SK-N-SH treated with all-trans-retinoic acid at 6 μM for 48 hours (cell line): ENCODE measurements around the gene VRK2.

Source experiments
- ARNTL ChIP-seq: fragments of 450-650 bp; formaldehyde crosslinking; IDR thresholded peaks from 2 replicates; pipeline ENCODE4 v1.5.0; 2020; ENCODE audit warnings: low read depth, mild to moderate bottlenecking, moderate library complexity, borderline replicate concordance
- CREB5 ChIP-seq: fragments of 250-450 bp; sonication (Bioruptor Pico); IDR thresholded peaks from 2 replicates; pipeline ENCODE4 v1.5.1; 2020; ENCODE audit warnings: low read depth, mild to moderate bottlenecking, moderate library complexity
- ESRRG ChIP-seq: fragments of 250-450 bp; sonication (Bioruptor Pico); IDR thresholded peaks from 2 replicates; pipeline ENCODE4 v1.6.1; 2021; ENCODE audit warnings: mild to moderate bottlenecking
- GLIS3 ChIP-seq: fragments of 250-450 bp; sonication (Bioruptor Pico); IDR thresholded peaks from 2 replicates; pipeline ENCODE4 v1.5.0; 2020; ENCODE audit warnings: mild to moderate bottlenecking, moderate library complexity
- PATZ1 ChIP-seq: fragments of 250-450 bp; sonication (Bioruptor Pico); IDR thresholded peaks from 2 replicates; pipeline ENCODE4 v1.8.0; 2020; ENCODE audit warnings: mild to moderate bottlenecking, moderate library complexity, borderline replicate concordance
- PPARA ChIP-seq: fragments of 250-450 bp; sonication (Bioruptor Pico); IDR thresholded peaks from 2 replicates; pipeline ENCODE4 v1.5.0; 2020; ENCODE audit warnings: mild to moderate bottlenecking, borderline replicate concordance
- RARB ChIP-seq: fragments of 250-450 bp; sonication (Bioruptor Pico); IDR thresholded peaks from 2 replicates; pipeline ENCODE4 v1.8.0; 2021; ENCODE audit warnings: mild to moderate bottlenecking, moderate library complexity
- SNAI2 ChIP-seq: fragments of 250-450 bp; sonication (Bioruptor Pico); IDR thresholded peaks from 2 replicates; pipeline ENCODE4 v1.5.0; 2020; ENCODE audit warnings: mild to moderate bottlenecking, moderate library complexity
- TOX ChIP-seq: fragments of 250-450 bp; sonication (Bioruptor Pico); IDR thresholded peaks from 2 replicates; pipeline ENCODE4 v1.8.0; 2021; ENCODE audit warnings: mild to moderate bottlenecking, moderate library complexity, borderline replicate concordance
- ZC3H10 ChIP-seq: fragments of 250-450 bp; sonication (Bioruptor Pico); IDR thresholded peaks from 2 replicates; pipeline ENCODE4 v1.5.1; 2021; ENCODE audit warnings: mild to moderate bottlenecking, moderate library complexity
- ZNF565 ChIP-seq: fragments of 450-650 bp; formaldehyde crosslinking; conservative IDR thresholded peaks from 2 replicates; pipeline ENCODE4 v1.5.0; 2020; ENCODE audit warnings: low read depth, mild to moderate bottlenecking, moderate library complexity
- ZNF70 ChIP-seq: fragments of 450-650 bp; formaldehyde crosslinking; IDR thresholded peaks from 2 replicates; pipeline ENCODE4 v1.5.0; 2020; ENCODE audit warnings: mild to moderate bottlenecking, moderate library complexity
- ZNF8 ChIP-seq: fragments of 450-650 bp; formaldehyde crosslinking; IDR thresholded peaks from 2 replicates; pipeline ENCODE4 v1.5.0; 2020; ENCODE audit warnings: mild to moderate bottlenecking, moderate library complexity
- TF ChIP-seq, protein P1 (sequence below): fragments of 250-450 bp; sonication (Bioruptor Pico); IDR thresholded peaks from 2 replicates; pipeline ENCODE4 v1.5.1; 2021; ENCODE audit warnings: mild to moderate bottlenecking, moderate library complexity

DNA sequence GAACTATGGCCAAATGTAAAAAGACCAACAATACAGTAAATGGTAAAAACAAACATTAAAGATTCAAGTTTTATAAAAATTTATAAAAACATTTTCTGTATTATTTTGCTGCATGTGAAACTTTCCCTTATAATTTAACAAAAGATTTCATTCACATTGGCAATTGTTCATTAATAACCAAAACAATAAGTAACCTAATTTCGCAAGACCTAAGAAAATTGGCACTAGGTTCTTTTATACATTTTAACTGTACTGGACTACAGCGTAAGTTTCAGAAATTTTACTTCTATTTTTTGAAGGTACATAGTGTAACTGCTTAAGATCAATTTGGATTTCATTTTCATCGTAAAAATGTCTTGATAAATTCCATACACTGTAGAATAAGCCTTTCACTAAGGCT is 117.3 kb downstream of the VRK2 start:
- TF ChIP-seq SNAI2 = no peak
- no peak for TF ChIP-seq ZNF8
- no peak for TF ChIP-seq GLIS3 (CRISPR knock-in tag)
- TF ChIP-seq ZNF70 (CRISPR knock-in tag) = no peak
- no peak for TF ChIP-seq RARB
- TF ChIP-seq PATZ1 (CRISPR knock-in tag) = no peak
- TF ChIP-seq, protein P1, sequence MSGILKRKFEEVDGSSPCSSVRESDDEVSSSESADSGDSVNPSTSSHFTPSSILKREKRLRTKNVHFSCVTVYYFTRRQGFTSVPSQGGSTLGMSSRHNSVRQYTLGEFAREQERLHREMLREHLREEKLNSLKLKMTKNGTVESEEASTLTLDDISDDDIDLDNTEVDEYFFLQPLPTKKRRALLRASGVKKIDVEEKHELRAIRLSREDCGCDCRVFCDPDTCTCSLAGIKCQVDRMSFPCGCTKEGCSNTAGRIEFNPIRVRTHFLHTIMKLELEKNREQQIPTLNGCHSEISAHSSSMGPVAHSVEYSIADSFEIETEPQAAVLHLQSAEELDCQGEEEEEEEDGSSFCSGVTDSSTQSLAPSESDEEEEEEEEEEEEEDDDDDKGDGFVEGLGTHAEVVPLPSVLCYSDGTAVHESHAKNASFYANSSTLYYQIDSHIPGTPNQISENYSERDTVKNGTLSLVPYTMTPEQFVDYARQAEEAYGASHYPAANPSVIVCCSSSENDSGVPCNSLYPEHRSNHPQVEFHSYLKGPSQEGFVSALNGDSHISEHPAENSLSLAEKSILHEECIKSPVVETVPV (CRISPR knock-in tag) = no peak
- TF ChIP-seq ZNF565 (CRISPR knock-in tag) = no peak
- no peak for TF ChIP-seq CREB5 (CRISPR knock-in tag)
- no peak for TF ChIP-seq PPARA (CRISPR knock-in tag)
- TF ChIP-seq ARNTL (CRISPR knock-in tag) = no peak
- no peak for TF ChIP-seq TOX
- no peak for TF ChIP-seq ESRRG
- no peak for TF ChIP-seq ZC3H10 (CRISPR knock-in tag)
